GM18873 (cell line): ENCODE data around the gene ARSG.
"Not testable (repeated sequence)": the region's sequence is repeated elsewhere in the genome, so short reads cannot be mapped to it uniquely, and the experiment has no call there.

Experiments used
- ATAC-seq: cut with Tn5 transposase; IDR thresholded peaks from one replicate; pipeline ENCODE4 v1.9.1; 2021; ENCODE audit warnings: mild to moderate bottlenecking, moderate library complexity, moderate number of reproducible peaks; ENCODE audit not compliant: unreplicated experiment, low FRiP score

The ARSG gene

GRCh38 chr17:68359791-68360535, 68.7 kb downstream of the ARSG start:
- no peak for ATAC-seq

GRCh38 chr17:68365469-68365868, 74.2 kb downstream of the ARSG start:
- no peak for ATAC-seq

- no peak for ATAC-seq
These were observed 77.1 kb downstream of the ARSG start for GRCh38 chr17:68368387-68368786.

- ATAC-seq, result no peak
These were observed 84.3 kb downstream of the ARSG start for GRCh38 chr17:68375566-68375965.

- ATAC-seq, result not testable (repeated sequence)
These were observed 84.9 kb downstream of the ARSG start for GRCh38 chr17:68376178-68376577.

GRCh38 chr17:68377771-68378267, 86.5 kb downstream of the ARSG start:
- no peak for ATAC-seq

GRCh38 chr17:68378268-68379176, 87.2 kb downstream of the ARSG start:
- ATAC-seq, result no peak

GRCh38 chr17:68379177-68379510, 87.8 kb downstream of the ARSG start:
- no peak for ATAC-seq

- ATAC-seq, result no peak
These were observed 88.7 kb downstream of the ARSG start for GRCh38 chr17:68379692-68380677.

- ATAC-seq, result no peak
These were observed 90.0 kb downstream of the ARSG start for GRCh38 chr17:68381076-68381900.

GRCh38 chr17:68382582-68383085, 91.3 kb downstream of the ARSG start:
- ATAC-seq, result no peak

GRCh38 chr17:68383120-68383442, 91.8 kb downstream of the ARSG start:
- ATAC-seq, result no peak

GRCh38 chr17:68383443-68384321, 92.4 kb downstream of the ARSG start:
- ATAC-seq, result no peak

- ATAC-seq, result no peak
These were observed 93.2 kb downstream of the ARSG start for GRCh38 chr17:68384471-68384870.

- no peak for ATAC-seq
These were observed 93.6 kb downstream of the ARSG start for GRCh38 chr17:68384941-68385340.

GRCh38 chr17:68385490-68386215, 94.4 kb downstream of the ARSG start:
- no peak for ATAC-seq

GRCh38 chr17:68387435-68388218, 96.3 kb downstream of the ARSG start:
- ATAC-seq, result no peak
